ENCODE measurements around the gene ZNF484. TPM values are rescaled to one million over a fixed set of nuclear protein-coding genes. Genes with fewer than 3 reads are reported as not detected.
"Not testable (repeated sequence)": the region's sequence is repeated elsewhere in the genome, so short reads cannot be mapped to it uniquely, and the experiment has no call there.

ZNF484 gene
- total RNA-seq, 1 donor from 2014 or later, result 4.9 TPM

- no peak for DNase-seq
- no peak overlapping the region for H3K27ac ChIP-seq (replicated peaks)
- peaks cover 92% of the 10 kb centered on the region for H3K36me3 ChIP-seq
- peaks cover 94% of the 10 kb centered on the region for H3K9me3 ChIP-seq (replicated peaks)
- no peak overlapping the region for H3K4me3 ChIP-seq
- no peaks in the 10 kb centered on the region for H3K4me1 ChIP-seq
- TF ChIP-seq, protein P1, sequence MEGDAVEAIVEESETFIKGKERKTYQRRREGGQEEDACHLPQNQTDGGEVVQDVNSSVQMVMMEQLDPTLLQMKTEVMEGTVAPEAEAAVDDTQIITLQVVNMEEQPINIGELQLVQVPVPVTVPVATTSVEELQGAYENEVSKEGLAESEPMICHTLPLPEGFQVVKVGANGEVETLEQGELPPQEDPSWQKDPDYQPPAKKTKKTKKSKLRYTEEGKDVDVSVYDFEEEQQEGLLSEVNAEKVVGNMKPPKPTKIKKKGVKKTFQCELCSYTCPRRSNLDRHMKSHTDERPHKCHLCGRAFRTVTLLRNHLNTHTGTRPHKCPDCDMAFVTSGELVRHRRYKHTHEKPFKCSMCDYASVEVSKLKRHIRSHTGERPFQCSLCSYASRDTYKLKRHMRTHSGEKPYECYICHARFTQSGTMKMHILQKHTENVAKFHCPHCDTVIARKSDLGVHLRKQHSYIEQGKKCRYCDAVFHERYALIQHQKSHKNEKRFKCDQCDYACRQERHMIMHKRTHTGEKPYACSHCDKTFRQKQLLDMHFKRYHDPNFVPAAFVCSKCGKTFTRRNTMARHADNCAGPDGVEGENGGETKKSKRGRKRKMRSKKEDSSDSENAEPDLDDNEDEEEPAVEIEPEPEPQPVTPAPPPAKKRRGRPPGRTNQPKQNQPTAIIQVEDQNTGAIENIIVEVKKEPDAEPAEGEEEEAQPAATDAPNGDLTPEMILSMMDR (IDR thresholded peaks at IDR 0.05; ENCODE audit: borderline replicate concordance), result no peak
- no peaks in the 10 kb centered on the region for H3K27me3 ChIP-seq (ENCODE audit: low read depth)
- intact Hi-C loops (cut with micrococcal nuclease), result no loop called here
Observed at GRCh38 chr9:92846662-92847145, 31.1 kb downstream of the ZNF484 start.

DNA sequence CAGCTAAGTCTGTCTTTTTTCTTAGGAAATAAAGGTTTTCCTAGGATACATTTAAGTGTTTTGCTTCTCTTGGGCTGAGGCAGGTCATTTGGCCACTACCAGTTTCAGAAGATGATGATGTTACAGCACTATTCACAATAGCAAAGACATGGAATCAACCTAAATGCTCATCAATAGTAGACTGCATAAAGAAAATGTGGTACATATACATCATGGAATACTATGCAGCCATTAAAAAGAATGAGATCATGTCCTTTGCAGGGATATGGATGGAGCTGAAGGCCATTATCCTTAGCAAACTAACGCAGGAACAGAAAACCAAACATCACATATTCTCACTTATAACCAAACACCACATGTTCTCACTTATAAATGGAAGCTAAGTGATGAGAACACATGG is 39.4 kb downstream of the ZNF484 start:
- intact Hi-C loops (cut with micrococcal nuclease); H3K27ac ChIP-seq (replicated peaks); H3K4me3 ChIP-seq; DNase-seq; H3K4me1 ChIP-seq; H3K27me3 ChIP-seq (ENCODE audit: low read depth): not testable (repeated sequence)
- peaks cover 12% of the 10 kb centered on the region for H3K36me3 ChIP-seq
- peaks cover 97% of the 10 kb centered on the region for H3K9me3 ChIP-seq (replicated peaks)

DNA sequence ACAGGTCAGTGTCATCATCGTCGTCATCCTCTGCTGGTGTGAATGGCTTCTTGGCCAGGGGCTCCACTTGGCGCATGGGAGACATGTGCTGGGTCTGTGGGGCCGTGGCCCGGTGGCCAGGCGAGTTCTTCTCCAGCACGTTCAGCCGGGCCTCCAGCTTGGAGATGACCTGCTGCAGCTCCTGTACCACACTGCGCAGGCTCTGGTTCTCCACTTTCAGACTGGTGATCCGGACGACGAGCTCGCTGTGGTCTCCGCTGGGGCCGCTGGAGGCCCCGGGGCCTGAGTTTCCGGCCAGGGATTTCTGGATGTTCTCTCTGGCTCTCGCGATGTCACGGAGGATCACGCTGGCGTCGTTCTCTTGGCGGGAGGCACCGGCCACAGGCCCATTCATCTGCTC is 40.6 kb downstream of the ZNF484 start:
- H3K27me3 ChIP-seq (ENCODE audit: low read depth), result no peaks in the 10 kb centered on the region
- TF ChIP-seq, protein P1 (IDR thresholded peaks at IDR 0.05; ENCODE audit: borderline replicate concordance), result no peak
- H3K9me3 ChIP-seq (replicated peaks), result peaks cover 95% of the 10 kb centered on the region
- peaks cover 3% of the 10 kb centered on the region for H3K36me3 ChIP-seq
- no peaks in the 10 kb centered on the region for H3K4me1 ChIP-seq
- intact Hi-C loops (cut with micrococcal nuclease), result no loop called here
- no peak for DNase-seq
- no peak overlapping the region for H3K4me3 ChIP-seq
- H3K27ac ChIP-seq (replicated peaks), result no peak overlapping the region

- H3K36me3 ChIP-seq, result no peaks in the 10 kb centered on the region
- TF ChIP-seq, protein P1 (IDR thresholded peaks at IDR 0.05; ENCODE audit: borderline replicate concordance), result no peak
- peaks cover 20% of the 10 kb centered on the region for H3K9me3 ChIP-seq (replicated peaks)
- no peaks in the 10 kb centered on the region for H3K4me1 ChIP-seq
- DNase-seq, result no peak
- no peak overlapping the region for H3K4me3 ChIP-seq
- peaks cover 3% of the 10 kb centered on the region for H3K27me3 ChIP-seq (ENCODE audit: low read depth)
- H3K27ac ChIP-seq (replicated peaks), result no peak overlapping the region
- intact Hi-C loops (cut with micrococcal nuclease), result no loop called here
Observed at GRCh38 chr9:92829420-92829819, 48.4 kb downstream of the ZNF484 start.

GRCh38 chr9:92825065-92825464 is 52.8 kb downstream of the ZNF484 start:
- H3K4me1 ChIP-seq; H3K27ac ChIP-seq (replicated peaks); DNase-seq; H3K36me3 ChIP-seq; H3K9me3 ChIP-seq (replicated peaks); H3K4me3 ChIP-seq; intact Hi-C loops (cut with micrococcal nuclease): not testable (repeated sequence)
- H3K27me3 ChIP-seq (ENCODE audit: low read depth), result peaks cover 38% of the 10 kb centered on the region

DNA sequence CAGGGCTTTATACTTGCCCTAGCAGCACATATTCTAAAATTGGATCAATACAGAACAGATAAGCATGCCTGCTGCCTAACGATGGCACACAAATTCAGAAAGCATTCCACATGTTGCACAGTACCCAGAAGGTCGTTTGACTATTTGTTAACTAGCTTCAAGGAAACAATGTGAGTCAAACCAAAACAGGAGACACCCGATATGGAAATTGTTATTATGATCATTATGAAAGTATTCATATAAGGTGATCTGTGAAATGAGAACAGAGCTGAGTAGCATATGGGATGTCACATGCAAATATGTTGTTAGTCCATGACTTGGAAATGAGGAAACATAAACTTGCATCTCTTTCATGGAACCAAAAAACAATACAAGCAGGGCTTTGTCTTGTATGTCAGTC is 56.9 kb downstream of the ZNF484 start:
- no peak overlapping the region for H3K4me3 ChIP-seq
- H3K9me3 ChIP-seq (replicated peaks), result no peaks in the 10 kb centered on the region
- no peak overlapping the region for H3K27ac ChIP-seq (replicated peaks)
- H3K27me3 ChIP-seq (ENCODE audit: low read depth), result peaks cover 79% of the 10 kb centered on the region
- no peaks in the 10 kb centered on the region for H3K36me3 ChIP-seq
- DNase-seq, result no peak
- no peaks in the 10 kb centered on the region for H3K4me1 ChIP-seq
- TF ChIP-seq, protein P1 (IDR thresholded peaks at IDR 0.05; ENCODE audit: borderline replicate concordance), result no peak
- intact Hi-C loops (cut with micrococcal nuclease), result no loop called here

- H3K4me1 ChIP-seq; intact Hi-C loops (cut with micrococcal nuclease); DNase-seq; H3K36me3 ChIP-seq; H3K27ac ChIP-seq (replicated peaks); H3K9me3 ChIP-seq (replicated peaks); H3K4me3 ChIP-seq: not testable (repeated sequence)
- H3K27me3 ChIP-seq (ENCODE audit: low read depth), result peaks cover 88% of the 10 kb centered on the region
Observed at GRCh38 chr9:92819898-92820297, 57.9 kb downstream of the ZNF484 start.

DNA sequence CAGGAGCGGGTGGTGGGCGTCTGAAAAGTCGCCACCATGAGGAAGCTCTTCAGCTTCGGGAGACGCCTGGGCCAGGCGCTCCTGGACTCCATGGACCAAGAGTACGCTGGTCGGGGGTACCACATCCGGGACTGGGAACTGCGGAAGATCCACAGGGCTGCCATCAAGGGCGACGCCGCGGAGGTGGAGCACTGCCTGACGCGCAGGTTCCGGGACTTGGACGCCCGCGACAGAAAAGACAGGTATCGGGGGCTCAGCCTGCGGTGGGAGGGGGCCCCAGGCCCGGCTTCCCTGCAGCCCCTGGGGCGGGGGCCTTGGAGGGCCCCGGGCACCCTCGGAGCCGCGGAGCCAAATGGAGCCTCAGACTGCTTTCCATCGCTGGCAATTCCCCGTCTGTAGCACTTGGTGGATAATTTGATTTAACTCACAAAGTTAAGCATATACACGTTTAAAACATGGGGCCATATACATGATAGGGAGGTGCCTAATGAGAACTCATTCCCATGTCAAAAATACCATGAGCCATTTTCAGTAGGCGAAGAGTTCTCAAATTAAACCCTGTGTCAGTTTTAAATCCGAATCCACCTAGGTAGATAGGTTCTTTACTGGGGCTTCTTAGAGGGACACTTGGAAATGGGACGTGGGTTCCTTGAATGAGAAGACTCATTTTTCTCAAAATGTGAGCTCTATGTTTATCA is 68.1 kb downstream of the ZNF484 start:
- peak overlapping the region; percentile 52 for H3K4me3 ChIP-seq
- H3K27me3 ChIP-seq (ENCODE audit: low read depth), result peaks cover 100% of the 10 kb centered on the region
- H3K27ac ChIP-seq (replicated peaks); DNase-seq; intact Hi-C loops (cut with micrococcal nuclease); H3K9me3 ChIP-seq (replicated peaks); H3K36me3 ChIP-seq: not testable (repeated sequence)
- H3K4me1 ChIP-seq, result peaks cover 32% of the 10 kb centered on the region

Data from left ventricle myocardium inferior (tissue), 1 donor.